A673 (cell line): Measurements from ENCODE around the gene LRRC4C.

Experiments
- EZH2 ChIP-seq: fragments of 200-600 bp; sonication (generic); IDR thresholded peaks from 2 replicates; pipeline ENCODE4 v1.6.1; 2017; ENCODE audit warnings: borderline replicate concordance, low read depth, mild to moderate bottlenecking, mixed read lengths, antibody characterized with exemption, low read length; ENCODE audit not compliant: poor library complexity, severe bottlenecking
- TF ChIP-seq, protein P1 (sequence below): fragments of 300-800, 200-600 bp; sonication (generic); conservative IDR thresholded peaks from 2 replicates; pipeline ENCODE4 v1.5.1; 2017; ENCODE audit warnings: low read depth, mild to moderate bottlenecking, antibody characterized with exemption, low read length, moderate library complexity, mixed read lengths

GRCh38 chr11:41403458-41403857, 56.0 kb downstream of the LRRC4C start:
- TF ChIP-seq, protein P1, sequence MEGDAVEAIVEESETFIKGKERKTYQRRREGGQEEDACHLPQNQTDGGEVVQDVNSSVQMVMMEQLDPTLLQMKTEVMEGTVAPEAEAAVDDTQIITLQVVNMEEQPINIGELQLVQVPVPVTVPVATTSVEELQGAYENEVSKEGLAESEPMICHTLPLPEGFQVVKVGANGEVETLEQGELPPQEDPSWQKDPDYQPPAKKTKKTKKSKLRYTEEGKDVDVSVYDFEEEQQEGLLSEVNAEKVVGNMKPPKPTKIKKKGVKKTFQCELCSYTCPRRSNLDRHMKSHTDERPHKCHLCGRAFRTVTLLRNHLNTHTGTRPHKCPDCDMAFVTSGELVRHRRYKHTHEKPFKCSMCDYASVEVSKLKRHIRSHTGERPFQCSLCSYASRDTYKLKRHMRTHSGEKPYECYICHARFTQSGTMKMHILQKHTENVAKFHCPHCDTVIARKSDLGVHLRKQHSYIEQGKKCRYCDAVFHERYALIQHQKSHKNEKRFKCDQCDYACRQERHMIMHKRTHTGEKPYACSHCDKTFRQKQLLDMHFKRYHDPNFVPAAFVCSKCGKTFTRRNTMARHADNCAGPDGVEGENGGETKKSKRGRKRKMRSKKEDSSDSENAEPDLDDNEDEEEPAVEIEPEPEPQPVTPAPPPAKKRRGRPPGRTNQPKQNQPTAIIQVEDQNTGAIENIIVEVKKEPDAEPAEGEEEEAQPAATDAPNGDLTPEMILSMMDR, result no peak
- no peak for TF ChIP-seq EZH2
